ENCODE measurements around the gene ACAP3. TPM values are rescaled to one million over a fixed set of nuclear protein-coding genes. Genes with fewer than 3 reads are reported as not detected.
A peak's percentile ranks its signal among the peaks of the same experiment; 100 is the strongest.

ACAP3 gene
- total and polyA plus RNA-seq, 9 donors: 28.2 to 63.5 (median 50.6) TPM

DNA sequence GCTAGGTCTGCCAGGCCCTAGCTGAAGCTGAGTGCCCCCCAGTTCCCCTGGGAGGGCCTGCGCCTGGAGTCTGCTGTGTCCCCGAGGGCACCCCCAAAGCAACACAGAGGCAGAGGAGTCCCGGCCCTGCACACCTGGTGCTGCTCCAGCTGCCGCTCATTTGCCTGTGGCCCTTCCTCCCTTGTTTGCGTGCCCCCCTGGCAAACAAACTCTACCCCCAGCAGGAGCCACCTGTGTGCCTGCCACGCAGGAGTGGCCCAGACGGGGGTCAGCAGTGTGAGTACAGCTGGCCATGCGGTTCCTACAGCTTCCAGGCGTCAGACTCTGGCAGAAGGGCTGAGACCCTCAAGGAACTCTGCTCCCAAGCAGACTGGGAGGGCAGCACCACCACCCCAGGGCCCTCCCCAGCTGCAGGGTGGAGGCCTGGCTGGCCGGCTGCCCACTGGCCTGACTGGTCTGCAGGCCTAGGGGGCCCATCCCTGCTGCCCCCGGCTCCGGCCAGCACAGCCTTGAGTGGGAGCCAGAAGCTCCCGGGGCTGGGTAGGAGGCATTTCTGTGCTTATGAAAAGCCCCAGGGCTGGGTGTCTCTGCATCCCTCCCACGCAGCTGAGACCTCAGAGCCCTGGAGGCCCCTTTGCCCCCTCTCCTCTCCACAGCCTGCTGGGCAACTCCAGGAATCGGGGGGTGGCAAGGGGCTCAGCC lies 22.8 kb upstream of the ACAP3 start:
- Histone ChIP-seq H3K4me3 (ENCODE audit: low read length) (no peak overlapping the region), H3K27ac (ENCODE audit: low read length) (peak overlapping the region; percentile 35), H3K9me3 (replicated peaks; ENCODE audit: control insufficient read depth, low read depth, low read length) (no peaks in the 10 kb centered on the region), H3K4me1 (ENCODE audit: control insufficient read depth, insufficient read depth, low read length) (peaks cover 25% of the 10 kb centered on the region), H3K36me3 (ENCODE audit: control insufficient read depth, insufficient read depth, low read length) (peaks cover 33% of the 10 kb centered on the region), H3K27me3 (ENCODE audit: control insufficient read depth, insufficient read depth, low read length) (no peaks in the 10 kb centered on the region)
- DNase-seq: no peak
- 58% methylated on average over 12 of the region's 15 CpGs for WGBS (ENCODE audit: insufficient coverage)

DNA sequence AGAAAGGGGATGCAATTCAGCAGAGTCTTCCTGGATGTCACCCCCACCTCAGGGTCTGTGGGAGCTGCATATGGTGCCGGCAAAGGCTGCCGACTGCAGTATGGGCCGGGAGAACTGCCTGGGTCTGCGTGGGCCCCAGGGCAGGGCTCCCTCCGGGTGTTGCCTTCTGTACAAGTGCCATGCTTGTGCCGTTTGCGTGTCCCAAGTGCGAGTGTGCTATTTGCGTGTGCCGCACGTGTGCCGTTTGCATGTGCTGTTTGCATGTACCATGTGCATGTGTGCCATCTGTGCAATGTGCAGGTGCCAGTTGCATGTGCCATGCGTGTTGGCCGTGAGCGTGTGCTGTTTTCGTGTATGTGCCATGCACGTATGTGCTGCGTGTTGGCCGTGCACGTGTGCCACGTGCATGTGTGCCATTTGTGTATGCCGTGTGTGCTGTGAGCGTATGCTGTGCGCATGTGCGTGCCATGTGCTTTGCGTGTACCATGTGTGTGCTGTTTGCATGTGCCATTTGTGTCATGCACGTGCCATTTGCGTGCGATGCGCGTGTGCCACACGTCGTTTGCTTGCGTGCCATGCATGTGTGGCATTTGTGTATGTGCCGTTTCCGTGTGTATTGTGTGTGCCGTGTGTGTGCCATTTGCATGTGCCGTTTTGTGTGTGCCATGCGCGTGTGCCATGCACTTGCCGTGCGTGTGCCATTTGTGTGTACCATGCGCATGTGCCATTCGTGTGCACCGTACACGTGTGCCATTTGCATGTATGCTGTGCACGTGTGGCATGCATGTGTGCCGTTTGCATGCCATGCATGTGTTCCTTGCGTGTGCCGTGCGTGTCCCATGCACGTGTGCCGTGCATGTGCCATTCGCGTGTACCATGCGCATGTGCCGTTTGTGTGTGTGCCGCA lies 21.8 kb upstream of the ACAP3 start:
- 90% methylated on average over 58 of the region's 58 CpGs for WGBS (ENCODE audit: insufficient coverage)
- Histone ChIP-seq H3K4me3 (ENCODE audit: low read length) (no peak overlapping the region), H3K27me3 (ENCODE audit: control insufficient read depth, insufficient read depth, low read length) (no peaks in the 10 kb centered on the region), H3K4me1 (ENCODE audit: control insufficient read depth, insufficient read depth, low read length) (peaks cover 31% of the 10 kb centered on the region), H3K36me3 (ENCODE audit: control insufficient read depth, insufficient read depth, low read length) (peaks cover 29% of the 10 kb centered on the region), H3K27ac (ENCODE audit: low read length) (no peak overlapping the region), H3K9me3 (replicated peaks; ENCODE audit: control insufficient read depth, low read depth, low read length) (no peaks in the 10 kb centered on the region)
- no peak for DNase-seq

DNA sequence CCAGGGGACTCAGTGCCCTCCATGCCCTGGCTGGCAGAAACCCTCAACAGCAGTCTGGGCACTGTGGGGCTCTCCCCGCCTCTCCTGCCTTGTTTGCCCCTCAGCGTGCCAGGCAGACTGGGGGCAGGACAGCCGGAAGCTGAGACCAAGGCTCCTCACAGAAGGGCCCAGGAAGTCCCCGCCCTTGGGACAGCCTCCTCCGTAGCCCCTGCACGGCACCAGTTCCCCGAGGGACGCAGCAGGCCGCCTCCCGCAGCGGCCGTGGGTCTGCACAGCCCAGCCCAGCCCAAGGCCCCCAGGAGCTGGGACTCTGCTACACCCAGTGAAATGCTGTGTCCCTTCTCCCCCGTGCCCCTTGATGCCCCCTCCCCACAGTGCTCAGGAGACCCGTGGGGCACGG lies 20.5 kb upstream of the ACAP3 start:
- Histone ChIP-seq H3K27me3 (ENCODE audit: control insufficient read depth, insufficient read depth, low read length) (no peaks in the 10 kb centered on the region), H3K9me3 (replicated peaks; ENCODE audit: control insufficient read depth, low read depth, low read length) (no peaks in the 10 kb centered on the region), H3K36me3 (ENCODE audit: control insufficient read depth, insufficient read depth, low read length) (peaks cover 29% of the 10 kb centered on the region), H3K27ac (ENCODE audit: low read length) (no peak overlapping the region), H3K4me1 (ENCODE audit: control insufficient read depth, insufficient read depth, low read length) (peaks cover 35% of the 10 kb centered on the region), H3K4me3 (ENCODE audit: low read length) (no peak overlapping the region)
- 79% methylated on average over 13 of the region's 15 CpGs for WGBS (ENCODE audit: insufficient coverage)
- DNase-seq: no peak

DNA sequence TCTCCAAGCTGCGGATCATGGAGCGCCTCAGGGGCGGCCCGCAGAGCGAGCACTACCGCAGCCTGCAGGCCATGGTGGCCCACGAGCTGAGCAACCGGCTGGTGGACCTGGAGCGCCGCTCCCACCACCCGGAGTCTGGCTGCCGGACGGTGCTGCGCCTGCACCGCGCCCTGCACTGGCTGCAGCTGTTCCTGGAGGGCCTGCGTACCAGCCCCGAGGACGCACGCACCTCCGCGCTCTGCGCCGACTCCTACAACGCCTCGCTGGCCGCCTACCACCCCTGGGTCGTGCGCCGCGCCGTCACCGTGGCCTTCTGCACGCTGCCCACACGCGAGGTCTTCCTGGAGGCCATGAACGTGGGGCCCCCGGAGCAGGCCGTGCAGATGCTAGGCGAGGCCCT lies 19.6 kb upstream of the ACAP3 start:
- no peaks in the 10 kb centered on the region for H3K27me3 ChIP-seq (ENCODE audit: control insufficient read depth, insufficient read depth, low read length)
- H3K27ac ChIP-seq (ENCODE audit: low read length): no peak overlapping the region
- 90% methylated on average over 40 of the region's 40 CpGs for WGBS (ENCODE audit: insufficient coverage)
- H3K4me1 ChIP-seq (ENCODE audit: control insufficient read depth, insufficient read depth, low read length): peaks cover 41% of the 10 kb centered on the region
- H3K9me3 ChIP-seq (replicated peaks; ENCODE audit: control insufficient read depth, low read depth, low read length): no peaks in the 10 kb centered on the region
- DNase-seq: no peak
- H3K4me3 ChIP-seq (ENCODE audit: low read length): no peak overlapping the region
- H3K36me3 ChIP-seq (ENCODE audit: control insufficient read depth, insufficient read depth, low read length): peaks cover 29% of the 10 kb centered on the region

DNA sequence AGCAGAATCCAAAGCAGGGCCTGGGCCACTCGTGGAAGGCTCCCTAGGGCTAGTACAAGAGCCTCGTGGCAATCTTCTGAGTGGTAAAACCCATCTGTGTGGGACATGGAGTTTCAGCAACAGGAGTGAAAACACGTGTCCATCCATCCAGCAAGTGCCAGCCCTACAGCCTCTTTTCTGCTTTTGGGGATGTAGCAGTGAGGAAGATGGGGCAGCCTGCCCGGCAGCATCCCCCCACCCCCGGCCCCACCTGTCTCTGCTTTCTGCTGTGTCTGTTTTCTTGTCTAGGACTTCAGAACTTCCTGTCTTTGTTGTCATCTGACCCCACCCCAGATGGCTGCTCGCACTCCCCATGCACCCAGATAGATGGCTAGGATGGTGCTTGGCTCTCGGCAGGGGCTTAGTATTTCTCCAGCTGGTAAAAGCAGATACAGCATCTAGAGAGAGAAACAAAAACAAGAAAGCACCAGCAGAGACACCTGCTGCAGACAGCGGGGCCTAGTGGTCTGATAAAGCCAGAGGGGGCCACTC lies 18.4 kb upstream of the ACAP3 start:
- no peak for DNase-seq
- Histone ChIP-seq H3K27me3 (ENCODE audit: control insufficient read depth, insufficient read depth, low read length) (no peaks in the 10 kb centered on the region), H3K36me3 (ENCODE audit: control insufficient read depth, insufficient read depth, low read length) (peaks cover 39% of the 10 kb centered on the region), H3K9me3 (replicated peaks; ENCODE audit: control insufficient read depth, low read depth, low read length) (no peaks in the 10 kb centered on the region), H3K4me1 (ENCODE audit: control insufficient read depth, insufficient read depth, low read length) (peaks cover 35% of the 10 kb centered on the region), H3K4me3 (ENCODE audit: low read length) (no peak overlapping the region), H3K27ac (ENCODE audit: low read length) (no peak overlapping the region)
- 75% methylated on average over 8 of the region's 8 CpGs for WGBS (ENCODE audit: insufficient coverage)

DNA sequence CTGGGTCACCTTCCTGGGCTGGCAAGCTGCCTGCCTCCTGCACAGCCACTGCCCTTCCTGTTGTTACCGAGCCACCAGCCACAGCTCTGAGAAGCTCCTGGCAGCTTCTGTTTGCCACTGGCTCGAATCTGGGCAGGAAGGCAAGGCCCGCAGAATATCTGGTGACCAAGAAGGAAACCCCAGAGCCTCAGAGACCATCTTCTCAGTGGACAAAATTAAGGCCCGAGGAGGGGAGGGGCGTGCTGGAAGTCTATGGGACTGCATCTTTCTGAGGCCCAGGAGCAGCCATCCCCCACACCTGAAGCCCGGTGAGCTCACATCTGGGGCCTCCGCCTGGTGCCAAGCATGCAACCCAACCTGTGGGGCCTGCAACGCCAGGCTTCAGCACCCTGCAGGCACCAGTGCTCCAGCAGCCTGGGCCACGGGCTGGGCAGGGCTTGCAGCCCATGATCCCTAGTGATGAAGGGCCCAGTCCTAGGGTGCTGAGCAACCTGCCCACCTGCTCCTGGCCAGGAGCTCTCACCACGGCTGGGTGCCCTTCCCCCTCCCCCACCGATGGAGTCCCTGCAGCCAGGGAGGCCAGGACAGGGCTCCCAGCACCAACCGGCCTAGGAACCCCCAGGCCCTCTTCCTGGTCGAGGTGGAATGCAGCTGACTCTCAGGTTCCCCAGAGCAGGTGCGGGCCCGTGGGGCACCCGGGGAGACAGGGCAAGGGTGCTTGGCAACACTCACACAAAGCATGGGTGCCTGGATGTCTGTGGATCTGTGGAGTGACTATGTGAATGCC lies 17.8 kb upstream of the ACAP3 start:
- no peaks in the 10 kb centered on the region for H3K9me3 ChIP-seq (replicated peaks; ENCODE audit: control insufficient read depth, low read depth, low read length)
- H3K36me3 ChIP-seq (ENCODE audit: control insufficient read depth, insufficient read depth, low read length): peaks cover 44% of the 10 kb centered on the region
- no peak for DNase-seq
- peak overlapping the region; percentile 86 for H3K4me3 ChIP-seq (ENCODE audit: low read length)
- WGBS (ENCODE audit: insufficient coverage): 62% methylated on average over 15 of the region's 16 CpGs
- peaks cover 28% of the 10 kb centered on the region for H3K4me1 ChIP-seq (ENCODE audit: control insufficient read depth, insufficient read depth, low read length)
- no peak overlapping the region for H3K27ac ChIP-seq (ENCODE audit: low read length)
- H3K27me3 ChIP-seq (ENCODE audit: control insufficient read depth, insufficient read depth, low read length): no peaks in the 10 kb centered on the region

DNA sequence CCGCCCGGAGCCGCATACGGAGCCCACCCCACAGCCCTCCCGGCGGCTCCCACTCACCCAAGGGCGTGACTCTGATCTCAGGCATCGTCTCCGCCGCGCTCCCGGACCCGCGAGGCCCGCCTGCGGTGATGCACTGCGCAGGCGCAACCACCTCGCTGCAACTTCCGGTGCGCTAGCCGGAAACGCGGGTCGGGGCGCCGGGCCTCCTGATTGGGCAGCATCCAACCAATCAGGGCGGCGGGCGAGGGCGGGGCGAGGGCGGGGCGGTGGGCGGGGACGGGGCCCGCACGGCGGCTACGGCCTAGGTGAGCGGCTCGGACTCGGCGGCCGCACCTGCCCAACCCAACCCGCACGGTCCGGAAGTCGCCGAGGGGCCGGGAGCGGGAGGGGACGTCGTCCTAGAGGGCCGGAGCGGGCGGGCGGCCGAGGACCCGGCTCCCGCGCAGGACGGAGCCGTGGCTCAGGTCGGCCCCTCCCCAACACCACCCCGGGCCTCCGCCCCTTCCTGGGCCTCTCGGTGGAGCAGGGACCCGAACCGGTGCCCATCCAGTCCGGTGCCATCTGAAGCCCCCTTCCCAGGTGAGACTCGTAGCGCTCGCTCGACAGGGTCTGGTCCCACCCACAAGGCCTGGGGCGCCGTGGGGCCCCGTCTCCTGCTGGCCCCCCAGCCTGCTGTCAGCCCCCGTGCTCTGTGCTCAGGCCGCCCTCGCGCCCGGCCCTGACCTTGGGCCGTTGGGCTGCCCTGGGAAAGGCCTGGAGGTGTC lies 17.0 kb upstream of the ACAP3 start, which contains the start of the genes CPTP and INTS11:
Gene CPTP, plus strand, starts transcription at position 279 of the 764 bp plus-strand sequence. CDS start 2,109 bp downstream, outside the sequence.
Gene INTS11, minus strand, starts transcription at position 137 of the 764 bp plus-strand sequence. Its CDS starts 52 bp downstream, at position 85.
- Histone ChIP-seq H3K9me3 (replicated peaks; ENCODE audit: control insufficient read depth, low read depth, low read length) (no peaks in the 10 kb centered on the region), H3K4me1 (ENCODE audit: control insufficient read depth, insufficient read depth, low read length) (peaks cover 25% of the 10 kb centered on the region), H3K27ac (ENCODE audit: low read length) (peak within 1 kb of the TSS; percentile 59), H3K4me3 (ENCODE audit: low read length) (peak within 1 kb of the TSS; percentile 86), H3K36me3 (ENCODE audit: control insufficient read depth, insufficient read depth, low read length) (peaks cover 52% of the 10 kb centered on the region), H3K27me3 (ENCODE audit: control insufficient read depth, insufficient read depth, low read length) (no peaks in the 10 kb centered on the region)
- WGBS (ENCODE audit: insufficient coverage): under 1% methylated on average over 82 of the region's 84 CpGs
- peak; percentile 95 for DNase-seq

DNA sequence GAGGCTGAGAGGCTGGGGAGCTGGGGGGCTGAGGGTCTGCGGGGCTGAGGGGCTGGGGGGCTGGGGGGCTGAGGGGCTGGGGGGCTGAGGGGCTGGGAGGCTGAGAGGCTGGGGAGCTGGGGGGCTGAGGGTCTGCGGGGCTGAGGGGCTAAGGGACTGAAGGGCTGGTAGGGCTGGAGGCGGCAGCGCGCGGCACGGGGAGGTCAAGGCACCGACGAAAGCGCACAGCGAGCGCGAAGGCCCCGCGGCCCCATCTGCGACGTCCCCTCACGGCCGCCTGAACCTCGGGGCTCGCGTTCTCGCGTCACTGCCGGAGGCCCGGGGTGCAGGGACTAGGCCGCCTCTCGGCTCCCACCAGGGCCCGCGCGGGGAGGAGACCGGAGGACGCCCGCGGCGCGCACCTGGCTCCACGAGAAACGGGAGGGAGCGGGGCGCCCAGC lies 16.4 kb upstream of the ACAP3 start:
- Histone ChIP-seq H3K4me3 (ENCODE audit: low read length) (peak overlapping the region; percentile 86), H3K36me3 (ENCODE audit: control insufficient read depth, insufficient read depth, low read length) (peaks cover 56% of the 10 kb centered on the region), H3K9me3 (replicated peaks; ENCODE audit: control insufficient read depth, low read depth, low read length) (no peaks in the 10 kb centered on the region), H3K27ac (ENCODE audit: low read length) (no peak overlapping the region), H3K4me1 (ENCODE audit: control insufficient read depth, insufficient read depth, low read length) (peaks cover 25% of the 10 kb centered on the region), H3K27me3 (ENCODE audit: control insufficient read depth, insufficient read depth, low read length) (no peaks in the 10 kb centered on the region)
- DNase-seq: no peak
- under 1% methylated on average over 40 of the region's 41 CpGs for WGBS (ENCODE audit: insufficient coverage)

DNA sequence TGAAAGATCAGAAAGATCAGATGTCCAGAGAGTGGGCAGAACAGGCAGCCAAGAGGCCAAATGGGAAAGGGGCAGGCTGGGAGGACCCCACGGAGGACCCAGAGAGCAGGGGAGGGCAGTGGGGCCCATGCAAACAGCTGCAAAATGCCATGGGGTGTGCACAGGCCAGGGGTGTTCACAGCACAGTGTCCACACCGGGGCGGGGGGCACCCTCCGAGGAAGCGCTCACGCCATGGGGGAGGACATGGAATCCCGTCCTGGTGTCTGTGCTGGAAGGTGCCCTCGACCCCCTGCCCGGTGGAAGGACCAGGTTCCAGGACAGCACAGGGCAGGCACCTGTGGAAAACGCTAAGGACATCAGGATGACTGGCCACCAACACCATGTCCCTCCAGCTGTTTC lies 15.2 kb upstream of the ACAP3 start:
- no peak for DNase-seq
- no peak overlapping the region for H3K27ac ChIP-seq (ENCODE audit: low read length)
- no peaks in the 10 kb centered on the region for H3K27me3 ChIP-seq (ENCODE audit: control insufficient read depth, insufficient read depth, low read length)
- H3K4me1 ChIP-seq (ENCODE audit: control insufficient read depth, insufficient read depth, low read length): peaks cover 29% of the 10 kb centered on the region
- WGBS (ENCODE audit: insufficient coverage): 85% methylated on average over 10 of the region's 10 CpGs
- H3K36me3 ChIP-seq (ENCODE audit: control insufficient read depth, insufficient read depth, low read length): peaks cover 53% of the 10 kb centered on the region
- H3K4me3 ChIP-seq (ENCODE audit: low read length): no peak overlapping the region
- no peaks in the 10 kb centered on the region for H3K9me3 ChIP-seq (replicated peaks; ENCODE audit: control insufficient read depth, low read depth, low read length)
